Tibial nerve (tissue), 4 donors: ENCODE measurements around the gene FGD4. TPM values are rescaled to one million over a fixed set of nuclear protein-coding genes. Genes with fewer than 3 reads are reported as not detected.

Experiments used
- DNase-seq, 2 donors: peaks; one replicate each; pipeline ENCODE4 v3.0.0-alpha.2; 2019; ENCODE audit warnings: low spot score in 2 of 2
- H3K27ac ChIP-seq, 4 donors: fragments of 200-600 bp; sonication (generic) in 3 of 4; one replicate each; pipeline ENCODE4 v1.5.1; 2017 to 2019; ENCODE audit warnings: mild to moderate bottlenecking in 1 of 4
- H3K27me3 ChIP-seq, 2 donors: fragments of 200-600 bp; sonication (generic) in 1 of 2; one replicate each; pipeline versions ENCODE4 v1.5.1 to v1.6.0; 2017 to 2019
- H3K36me3 ChIP-seq, 3 donors: fragments of 200-600 bp; sonication (generic); one replicate each; pipeline ENCODE4 v1.5.1; 2018 to 2019
- H3K4me1 ChIP-seq, 4 donors: fragments of 200-600 bp; sonication (generic) in 3 of 4; one replicate each; pipeline ENCODE4 v1.5.1; 2017 to 2019
- H3K4me3 ChIP-seq, 4 donors: fragments of 200-600 bp; sonication (generic) in 3 of 4; one replicate each; pipeline ENCODE4 v1.5.1; 2017 to 2019; ENCODE audit warnings: mild to moderate bottlenecking in 1 of 4, moderate library complexity in 1 of 4
- H3K9me3 ChIP-seq, 4 donors: fragments of 200-600 bp; sonication (generic) in 3 of 4; one replicate each; pipeline ENCODE4 v1.5.1; 2017 to 2019
- CTCF ChIP-seq, 5 experiments: fragments of 200-600 bp in 3 of 5; fragments of 450-650 bp in 2 of 5; sonication (generic) in 3 of 5; IDR thresholded peaks; one replicate each; pipeline ENCODE4 v1.5.1; 2016 to 2019; ENCODE audit warnings: antibody characterized with exemption in 5 of 5, mild to moderate bottlenecking in 3 of 5, moderate library complexity in 2 of 5
- EP300 ChIP-seq, 2 donors: sonication (generic); formaldehyde crosslinking; IDR thresholded peaks; one replicate each; pipeline ENCODE4 v1.6.1; 2017; ENCODE audit warnings: antibody characterized with exemption in 2 of 2, mild to moderate bottlenecking in 1 of 2
- POLR2A ChIP-seq, 2 donors: fragments of 450-650 bp; IDR thresholded peaks; one replicate each; pipeline ENCODE4 v1.6.1; 2017; ENCODE audit warnings: antibody characterized with exemption in 2 of 2, mild to moderate bottlenecking in 2 of 2, moderate library complexity in 2 of 2
- WGBS, 2 donors: methylation state at CpG; one replicate each; pipeline ENCODE4 v1.1.5; 2018; 5-methylcytosine and 5-hydroxymethylcytosine counted together
- total RNA-seq, 4 donors: library from RNA; depleted of rRNA; stranded (reverse); fragments of >200 nt; gene quantifications; one replicate each; pipeline ENCODE4 v1.1.0, GENCODE V29; 2016

Gene FGD4
- total RNA-seq, 4 donors from 2014 or later = 78.3 to 102 (median 84.2) TPM

- Histone ChIP-seq H3K36me3 (peaks cover 0 to 15% (median 0%) of the 10 kb centered on the region in 3 donors), H3K27ac (no peak overlapping the region), H3K4me3 (no peak overlapping the region), H3K27me3 (no peaks in the 10 kb centered on the region), H3K4me1 (peaks cover 0 to 3% (median 0%) of the 10 kb centered on the region in 4 donors), H3K9me3 (no peaks in the 10 kb centered on the region)
- 44 to 51% methylated on average over 5 of the region's 5 CpGs for WGBS, 2 donors
- peak; percentile 69 to 85 (median 79) for TF ChIP-seq CTCF (IDR thresholded peaks at IDR 0.05)
- TF ChIP-seq EP300 (IDR thresholded peaks at IDR 0.05) = no peak
- peak in 1 of 2 donors; percentile 63 for DNase-seq
These were observed 33.8 kb upstream of the FGD4 start for GRCh38 chr12:32365473-32366064.

- Histone ChIP-seq H3K4me1 (peaks cover 0 to 3% (median 0%) of the 10 kb centered on the region in 4 donors), H3K9me3 (no peaks in the 10 kb centered on the region), H3K4me3 (no peak overlapping the region), H3K27ac (no peak overlapping the region), H3K36me3 (peaks cover 0 to 15% (median 0%) of the 10 kb centered on the region in 3 donors), H3K27me3 (no peaks in the 10 kb centered on the region)
- 86 to 89% methylated on average over 1 of the region's 1 CpG for WGBS, 2 donors
- TF ChIP-seq EP300 (IDR thresholded peaks at IDR 0.05) = no peak
- no peak for DNase-seq
These were observed 32.6 kb upstream of the FGD4 start for GRCh38 chr12:32366714-32367113.

- Histone ChIP-seq H3K27me3 (no peaks in the 10 kb centered on the region), H3K27ac (no peak overlapping the region), H3K9me3 (no peaks in the 10 kb centered on the region), H3K4me1 (peaks cover 0 to 3% (median 0%) of the 10 kb centered on the region in 4 donors), H3K36me3 (peaks cover 0 to 15% (median 0%) of the 10 kb centered on the region in 3 donors), H3K4me3 (no peak overlapping the region)
- no peak for DNase-seq
- WGBS, 2 donors = 89 to 91% methylated on average over 4 of the region's 4 CpGs
- no peak for TF ChIP-seq EP300 (IDR thresholded peaks at IDR 0.05)
- no peak for TF ChIP-seq POLR2A (IDR thresholded peaks at IDR 0.05)
- no peak for TF ChIP-seq CTCF (IDR thresholded peaks at IDR 0.05)
These were observed 32.0 kb upstream of the FGD4 start for GRCh38 chr12:32367381-32367780.

- H3K9me3 ChIP-seq = no peaks in the 10 kb centered on the region
- no peak overlapping the region for H3K27ac ChIP-seq
- peaks cover 0 to 3% (median 0%) of the 10 kb centered on the region in 4 donors for H3K4me1 ChIP-seq
- TF ChIP-seq POLR2A (IDR thresholded peaks at IDR 0.05) = no peak
- no peak for TF ChIP-seq EP300 (IDR thresholded peaks at IDR 0.05)
- no peak for TF ChIP-seq CTCF (IDR thresholded peaks at IDR 0.05)
- peaks cover 0 to 15% (median 0%) of the 10 kb centered on the region in 3 donors for H3K36me3 ChIP-seq
- H3K4me3 ChIP-seq = no peak overlapping the region
- 45 to 83% methylated on average over 4 of the region's 4 CpGs for WGBS, 2 donors
- no peak for DNase-seq
- H3K27me3 ChIP-seq = no peaks in the 10 kb centered on the region
These were observed 30.2 kb upstream of the FGD4 start for GRCh38 chr12:32369202-32369601.

GRCh38 chr12:32377344-32378055, 21.9 kb upstream of the FGD4 start:
- no peaks in the 10 kb centered on the region for H3K9me3 ChIP-seq
- no peak overlapping the region for H3K4me3 ChIP-seq
- H3K27ac ChIP-seq = no peak overlapping the region
- H3K27me3 ChIP-seq = no peaks in the 10 kb centered on the region
- no peaks in the 10 kb centered on the region for H3K4me1 ChIP-seq
- no peak for DNase-seq
- H3K36me3 ChIP-seq = no peaks in the 10 kb centered on the region
- TF ChIP-seq EP300 (IDR thresholded peaks at IDR 0.05) (no peak), CTCF (IDR thresholded peaks at IDR 0.05) (no peak), POLR2A (IDR thresholded peaks at IDR 0.05) (no peak)
- 77 to 81% methylated on average over 12 of the region's 12 CpGs for WGBS, 2 donors
